Lower leg skin (tissue), 3 donors: Measurements from ENCODE around the gene MANF.

Source experiments
- CTCF ChIP-seq, 3 donors: fragments of 450-650 bp; IDR thresholded peaks; one replicate each; pipeline ENCODE4 v1.5.1; 2016; ENCODE audit warnings: antibody characterized with exemption in 3 of 3, mild to moderate bottlenecking in 3 of 3, moderate library complexity in 2 of 3
- POLR2A ChIP-seq, 2 donors: fragments of 450-650 bp; IDR thresholded peaks; one replicate each; pipeline ENCODE4 v1.6.1; 2016 to 2017; ENCODE audit warnings: antibody characterized with exemption in 2 of 2, mild to moderate bottlenecking in 1 of 2, moderate library complexity in 1 of 2

- TF ChIP-seq POLR2A (IDR thresholded peaks at IDR 0.05) (no peak), CTCF (IDR thresholded peaks at IDR 0.05) (peak in 1 of 3 donors; percentile 6)
These were observed at the start of gene MANF for GRCh38 chr3:51384726-51385473.
